Dendritic cell treated with granulocyte-macrophage colony-stimulating factor and Interleukin-4, amounts not matched to agents 40 ng/mL and 50 ng/mL, for 4 days (primary cell): ENCODE results near the gene PLEKHA1.

Experiments used
- H3K27ac Mint-ChIP-seq: one replicate; pipeline ENCODE4 v1.8.0; 2022; ENCODE audit warnings: mild to moderate bottlenecking, mixed read lengths
- H3K27me3 Mint-ChIP-seq: one replicate; pipeline ENCODE4 v1.8.0; 2022; ENCODE audit warnings: mild to moderate bottlenecking, mixed read lengths
- H3K36me3 Mint-ChIP-seq: one replicate; pipeline ENCODE4 v1.8.0; 2022; ENCODE audit warnings: low read depth, mixed read lengths
- H3K4me1 Mint-ChIP-seq: one replicate; pipeline ENCODE4 v1.8.0; 2022; ENCODE audit warnings: low read depth, mixed read lengths
- H3K4me3 Mint-ChIP-seq: one replicate; pipeline ENCODE4 v1.8.0; 2022; ENCODE audit warnings: mild to moderate bottlenecking, moderate library complexity, mixed read lengths
- H3K9me3 Mint-ChIP-seq: one replicate; pipeline ENCODE4 v1.8.0; 2022; ENCODE audit warnings: mixed read lengths
- intact Hi-C: fragments of 100-400 bp; cut with micrococcal nuclease; formaldehyde crosslinking; loops from one replicate; pipeline ENCODE4 v1.15.0; 2022

PLEKHA1 gene

DNA sequence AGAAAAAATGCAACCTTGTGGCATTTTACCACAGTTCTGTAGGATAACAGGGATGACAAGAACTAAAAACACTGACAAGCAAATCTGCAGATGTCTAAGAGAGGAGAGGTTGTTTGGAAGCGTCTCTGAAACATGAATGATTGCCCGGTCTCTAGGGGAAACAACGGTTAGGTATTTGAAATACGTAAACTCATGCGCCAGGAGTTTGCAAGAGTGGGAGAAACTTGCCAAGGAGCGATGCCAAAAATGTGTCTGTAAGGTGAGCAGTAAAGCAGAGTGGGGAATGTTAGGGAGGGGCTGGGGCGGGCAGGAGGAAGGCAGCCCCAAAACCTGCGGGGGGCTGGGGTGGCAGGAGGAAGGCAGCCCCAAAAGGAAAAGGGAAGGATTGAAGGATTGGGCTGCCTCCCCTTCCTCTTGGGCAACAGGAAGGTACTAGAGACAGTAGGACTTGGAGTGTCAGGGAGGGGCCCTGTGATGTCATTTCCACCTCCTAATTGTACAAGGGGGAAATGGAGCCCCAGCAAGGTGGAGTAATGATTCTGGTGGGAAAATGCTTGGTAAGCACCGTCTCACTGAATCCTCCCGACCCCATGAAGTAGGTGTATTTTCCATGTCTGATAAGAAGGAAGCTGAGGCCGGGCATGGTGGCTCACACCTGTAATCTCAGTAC, 33.2 kb upstream of the PLEKHA1 start:
- no peaks in the 10 kb centered on the region for H3K36me3 Mint-ChIP-seq
- intact Hi-C loops: no loop called here
- H3K27ac Mint-ChIP-seq: no peak overlapping the region
- H3K27me3 Mint-ChIP-seq: peaks cover 11% of the 10 kb centered on the region
- H3K4me3 Mint-ChIP-seq: no peak overlapping the region
- peaks cover 11% of the 10 kb centered on the region for H3K4me1 Mint-ChIP-seq
- no peaks in the 10 kb centered on the region for H3K9me3 Mint-ChIP-seq

DNA sequence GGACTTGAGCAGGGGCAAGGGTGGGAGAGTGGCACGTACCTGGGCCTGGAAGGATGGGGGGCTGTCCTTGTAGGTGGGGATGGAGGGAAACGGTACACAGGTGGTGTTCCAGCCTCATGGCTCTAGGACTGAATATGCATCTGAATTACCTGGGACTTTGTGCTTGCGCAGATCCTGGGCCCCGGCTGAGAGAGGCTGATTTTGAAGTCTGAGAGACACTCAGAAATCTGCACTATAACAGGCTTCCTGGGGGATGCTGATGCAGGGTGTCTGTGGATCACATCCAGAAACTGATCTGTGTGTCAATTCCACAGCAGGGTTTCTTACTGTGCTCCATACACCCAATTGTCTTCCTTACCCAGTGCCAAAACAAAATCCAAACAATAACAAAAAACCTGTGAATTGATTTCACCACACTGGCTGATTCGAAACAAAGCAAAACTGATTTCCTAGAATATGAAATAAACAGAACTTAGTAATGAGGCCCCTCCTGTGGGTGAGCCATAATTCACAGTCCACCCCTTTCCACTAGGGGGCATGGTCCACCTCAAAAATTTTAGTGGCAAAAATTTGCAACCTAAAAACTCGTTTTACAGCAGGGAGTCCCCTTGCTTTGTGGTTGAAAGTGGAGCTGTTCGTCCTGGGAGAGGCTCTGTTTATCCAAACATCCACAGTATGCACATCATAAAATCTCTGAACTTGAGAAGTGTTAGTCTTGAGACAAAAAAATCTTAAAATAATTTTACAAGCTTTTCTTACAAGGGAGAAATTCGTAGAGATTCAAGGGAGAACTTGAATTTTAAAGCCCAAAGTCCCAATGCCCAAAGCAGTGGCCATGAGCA, 32.0 kb upstream of the PLEKHA1 start:
- H3K27me3 Mint-ChIP-seq: peaks cover 13% of the 10 kb centered on the region
- no peaks in the 10 kb centered on the region for H3K9me3 Mint-ChIP-seq
- H3K4me3 Mint-ChIP-seq: no peak overlapping the region
- intact Hi-C loops: loop anchor here (1.0 to 2.0 kb wide), 2 partner anchors 93 to 222 kb away; no protein-coding TSS in a partner anchor
- H3K36me3 Mint-ChIP-seq: no peaks in the 10 kb centered on the region
- H3K27ac Mint-ChIP-seq: no peak overlapping the region
- peaks cover 11% of the 10 kb centered on the region for H3K4me1 Mint-ChIP-seq

GRCh38 chr10:122343135-122343800, 31.2 kb upstream of the PLEKHA1 start:
- H3K27ac Mint-ChIP-seq: no peak overlapping the region
- intact Hi-C loops: loop anchor here (2.0 kb wide), 1 partner anchor 222 kb away; no protein-coding TSS in a partner anchor

GRCh38 chr10:122343936-122344335, 30.6 kb upstream of the PLEKHA1 start:
- Mint-ChIP-seq H3K27ac (no peak overlapping the region), H3K4me3 (no peak overlapping the region), H3K4me1 (no peaks in the 10 kb centered on the region), H3K9me3 (no peaks in the 10 kb centered on the region), H3K36me3 (no peaks in the 10 kb centered on the region), H3K27me3 (peaks cover 11% of the 10 kb centered on the region)
- intact Hi-C loops: loop anchor here (2.0 kb wide), 1 partner anchor 221 kb away; no protein-coding TSS in a partner anchor

More at GRCh38 chr10:122343135-122343800, 31.2 kb upstream of the PLEKHA1 start:
- Mint-ChIP-seq H3K27me3 (peaks cover 13% of the 10 kb centered on the region), H3K4me1 (peaks cover 6% of the 10 kb centered on the region), H3K4me3 (no peak overlapping the region), H3K9me3 (no peaks in the 10 kb centered on the region), H3K36me3 (no peaks in the 10 kb centered on the region)

- Mint-ChIP-seq H3K4me3 (no peak overlapping the region), H3K27ac (no peak overlapping the region), H3K36me3 (no peaks in the 10 kb centered on the region), H3K9me3 (no peaks in the 10 kb centered on the region), H3K4me1 (no peaks in the 10 kb centered on the region), H3K27me3 (peaks cover 11% of the 10 kb centered on the region)
- intact Hi-C loops: no loop called here
These were observed 29.7 kb upstream of the PLEKHA1 start for GRCh38 chr10:122344741-122345258.

DNA sequence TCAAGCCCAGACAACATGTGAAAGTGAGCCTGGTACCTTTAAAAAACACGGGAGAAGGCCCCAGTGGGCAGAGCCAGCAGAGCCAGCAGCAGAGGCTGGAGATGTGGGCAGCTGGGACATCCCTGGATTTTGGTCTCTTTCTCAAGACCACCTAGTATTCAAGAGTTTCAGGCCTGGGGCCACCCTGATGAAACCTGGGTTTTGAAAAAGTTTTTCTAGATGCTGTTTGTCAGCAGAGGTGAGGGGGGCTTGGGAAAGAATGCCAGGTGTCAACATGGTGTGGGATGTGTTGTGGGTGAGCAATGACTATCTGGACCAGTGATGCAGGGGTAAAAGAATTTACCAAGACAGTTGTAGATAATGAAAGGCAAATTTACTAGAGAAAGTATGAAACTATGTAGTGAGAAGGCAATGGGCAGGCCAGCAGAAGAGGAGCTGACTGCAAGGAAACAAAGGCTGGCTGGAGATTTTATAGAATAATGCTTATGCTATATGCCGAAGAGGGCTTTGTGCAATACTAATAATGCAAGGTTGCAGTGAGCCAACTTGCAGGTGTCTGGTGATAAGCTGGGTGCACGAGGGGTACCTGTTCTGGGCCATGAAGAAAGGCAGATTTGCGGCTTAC, 28.1 kb upstream of the PLEKHA1 start:
- intact Hi-C loops: no loop called here
- Mint-ChIP-seq H3K4me3 (no peak overlapping the region), H3K4me1 (no peaks in the 10 kb centered on the region), H3K36me3 (no peaks in the 10 kb centered on the region), H3K9me3 (no peaks in the 10 kb centered on the region), H3K27me3 (peaks cover 8% of the 10 kb centered on the region), H3K27ac (no peak overlapping the region)

GRCh38 chr10:122347170-122347841, 27.2 kb upstream of the PLEKHA1 start:
- intact Hi-C loops: no loop called here
- H3K9me3 Mint-ChIP-seq: no peaks in the 10 kb centered on the region

GRCh38 chr10:122348512-122348911, 26.0 kb upstream of the PLEKHA1 start:
- intact Hi-C loops: no loop called here
- Mint-ChIP-seq H3K27ac (no peak overlapping the region), H3K9me3 (no peaks in the 10 kb centered on the region), H3K27me3 (peaks cover 10% of the 10 kb centered on the region), H3K4me3 (no peak overlapping the region), H3K36me3 (no peaks in the 10 kb centered on the region), H3K4me1 (no peaks in the 10 kb centered on the region)

More at GRCh38 chr10:122347170-122347841, 27.2 kb upstream of the PLEKHA1 start:
- peaks cover 10% of the 10 kb centered on the region for H3K27me3 Mint-ChIP-seq
- H3K27ac Mint-ChIP-seq: no peak overlapping the region
- no peak overlapping the region for H3K4me3 Mint-ChIP-seq
- H3K36me3 Mint-ChIP-seq: no peaks in the 10 kb centered on the region
- no peaks in the 10 kb centered on the region for H3K4me1 Mint-ChIP-seq

GRCh38 chr10:122348935-122349361, 25.6 kb upstream of the PLEKHA1 start:
- Mint-ChIP-seq H3K9me3 (no peaks in the 10 kb centered on the region), H3K4me1 (no peaks in the 10 kb centered on the region), H3K27me3 (peaks cover 8% of the 10 kb centered on the region), H3K4me3 (no peak overlapping the region), H3K27ac (no peak overlapping the region), H3K36me3 (no peaks in the 10 kb centered on the region)
- intact Hi-C loops: no loop called here

- Mint-ChIP-seq H3K27ac (no peak overlapping the region), H3K27me3 (peaks cover 11% of the 10 kb centered on the region), H3K9me3 (no peaks in the 10 kb centered on the region), H3K36me3 (no peaks in the 10 kb centered on the region), H3K4me3 (no peak overlapping the region), H3K4me1 (no peaks in the 10 kb centered on the region)
- intact Hi-C loops: no loop called here
These were observed 24.6 kb upstream of the PLEKHA1 start for GRCh38 chr10:122349758-122350369.

DNA sequence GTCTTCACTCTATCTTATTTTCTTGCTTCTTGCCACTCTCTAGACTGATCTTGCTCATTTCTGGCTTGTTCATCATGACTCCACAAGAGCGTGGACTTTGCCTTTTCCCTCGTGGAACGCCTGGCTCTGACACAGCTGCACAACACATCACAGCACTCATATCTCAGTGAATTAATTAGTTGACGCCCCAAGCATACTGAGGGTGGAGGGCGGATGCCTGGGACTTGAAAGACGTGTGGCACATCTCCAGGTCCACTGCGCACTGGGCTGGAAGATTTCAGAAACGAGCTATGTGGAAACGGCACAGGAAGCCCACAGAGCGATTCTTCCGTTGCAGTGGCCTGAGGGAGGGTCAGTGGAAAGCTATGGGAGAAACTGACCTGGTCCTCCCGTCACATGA, 23.6 kb upstream of the PLEKHA1 start:
- no peaks in the 10 kb centered on the region for H3K4me1 Mint-ChIP-seq
- H3K27me3 Mint-ChIP-seq: peaks cover 11% of the 10 kb centered on the region
- H3K27ac Mint-ChIP-seq: no peak overlapping the region
- H3K9me3 Mint-ChIP-seq: no peaks in the 10 kb centered on the region
- no peak overlapping the region for H3K4me3 Mint-ChIP-seq
- intact Hi-C loops: no loop called here
- H3K36me3 Mint-ChIP-seq: no peaks in the 10 kb centered on the region

GRCh38 chr10:122352817-122353525, 21.5 kb upstream of the PLEKHA1 start:
- H3K4me1 Mint-ChIP-seq: no peaks in the 10 kb centered on the region
- intact Hi-C loops: no loop called here
- no peaks in the 10 kb centered on the region for H3K36me3 Mint-ChIP-seq
- H3K9me3 Mint-ChIP-seq: peaks cover 2% of the 10 kb centered on the region
- no peak overlapping the region for H3K4me3 Mint-ChIP-seq
- H3K27ac Mint-ChIP-seq: no peak overlapping the region
- peaks cover 11% of the 10 kb centered on the region for H3K27me3 Mint-ChIP-seq
